ENCODE data around the gene PTRHD1.

Gene PTRHD1

DNA sequence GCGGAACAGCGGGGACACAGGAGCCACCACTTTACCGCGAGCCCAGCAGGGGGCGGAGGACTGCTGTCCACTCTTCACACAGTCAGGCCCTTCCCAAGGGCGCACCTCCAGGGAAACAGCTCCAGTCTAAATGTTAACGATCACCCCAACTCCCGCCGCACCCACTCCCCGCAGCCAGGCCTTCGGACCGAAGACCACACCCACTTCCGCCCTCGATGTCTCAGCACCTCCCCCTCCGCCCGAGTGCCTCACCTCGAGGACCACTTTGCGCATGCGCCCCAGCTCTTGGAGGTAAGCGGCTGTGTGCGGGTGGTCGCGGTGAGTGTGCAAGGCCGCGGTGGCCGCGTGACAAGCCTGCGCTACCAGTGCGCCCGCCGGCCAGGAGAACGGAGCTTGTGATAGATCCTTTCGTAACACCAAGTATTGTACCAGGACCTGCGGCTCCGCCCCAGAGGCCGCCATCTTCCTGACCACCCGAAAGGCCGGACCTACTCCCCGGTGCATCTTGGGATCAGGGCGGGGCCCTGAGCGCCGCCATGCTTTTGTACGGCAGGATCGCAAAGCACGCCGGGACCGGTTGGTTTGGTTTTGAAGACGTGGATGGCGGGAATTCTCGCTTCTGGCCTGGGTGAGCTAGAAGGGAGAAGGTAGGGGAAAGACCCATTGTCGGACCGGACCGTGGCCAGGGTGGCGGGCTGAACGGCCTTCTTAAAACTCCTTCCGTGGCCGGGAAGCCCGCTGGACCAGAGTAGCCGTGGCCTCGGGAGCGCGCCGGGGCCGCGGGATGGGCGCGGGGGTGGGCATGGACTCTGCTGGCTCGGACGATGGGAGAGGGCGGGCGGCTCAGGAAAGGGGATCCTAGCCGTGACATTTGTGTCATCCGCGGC, at the start of gene PTRHD1, which contains the start of gene CENPO:
Gene PTRHD1, minus strand, starts transcription at position 518 of the 887 bp plus-strand sequence. Its CDS starts 14 bp downstream, at position 504.
Gene CENPO, plus strand, starts transcription at position 552 of the 887 bp plus-strand sequence. CDS start 495 bp downstream, outside the sequence.
- peak; percentile 97 for DNase-seq (ENCODE audit: low read depth)

- no peak for DNase-seq (ENCODE audit: low read depth)
Measured at GRCh38 chr2:24842081-24843050, 49.2 kb upstream of the PTRHD1 start.

GRCh38 chr2:24840962-24841945, 48.1 kb upstream of the PTRHD1 start:
- DNase-seq (ENCODE audit: low read depth), result no peak

DNA sequence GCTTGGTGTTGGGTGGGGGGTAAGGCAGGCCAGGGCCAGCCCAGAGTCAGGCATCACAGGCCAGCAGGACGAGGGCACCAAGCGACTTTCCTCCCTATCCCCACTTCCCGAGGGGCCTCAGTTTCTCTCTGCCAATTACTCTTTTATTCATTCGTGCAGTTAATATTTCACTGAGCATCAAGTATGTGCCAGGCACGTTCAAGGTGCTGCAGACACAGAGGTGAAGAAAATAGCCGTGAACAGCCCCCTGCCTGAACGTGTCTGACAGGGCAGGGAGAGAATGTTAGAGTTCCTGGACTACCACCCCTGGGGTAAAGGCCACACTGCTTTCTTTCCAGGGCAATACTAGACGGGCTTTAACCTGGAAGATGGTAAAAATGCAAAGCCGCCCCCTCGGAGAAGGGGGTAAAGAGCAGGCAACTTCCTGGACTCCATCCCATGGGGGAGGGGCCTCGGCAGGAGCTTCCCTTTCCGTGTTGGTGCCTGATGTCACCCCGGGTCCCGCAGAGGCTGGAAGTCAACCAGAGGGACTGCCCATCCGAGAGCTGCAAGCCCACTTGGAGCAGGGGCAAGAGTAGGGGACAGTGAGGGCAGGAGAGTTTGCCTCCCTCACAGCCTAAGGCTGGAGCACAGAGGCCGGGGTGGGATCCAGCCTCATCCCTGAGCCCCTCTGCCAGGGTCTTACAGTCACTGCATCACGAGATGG, 47.1 kb upstream of the PTRHD1 start:
- DNase-seq (ENCODE audit: low read depth), result no peak

GRCh38 chr2:24839729-24840128, 46.5 kb upstream of the PTRHD1 start:
- no peak for DNase-seq (ENCODE audit: low read depth)

- DNase-seq (ENCODE audit: low read depth), result no peak
Measured at GRCh38 chr2:24838541-24838940, 45.4 kb upstream of the PTRHD1 start.

- no peak for DNase-seq (ENCODE audit: low read depth)
Measured at GRCh38 chr2:24837996-24838513, 44.9 kb upstream of the PTRHD1 start.

DNA sequence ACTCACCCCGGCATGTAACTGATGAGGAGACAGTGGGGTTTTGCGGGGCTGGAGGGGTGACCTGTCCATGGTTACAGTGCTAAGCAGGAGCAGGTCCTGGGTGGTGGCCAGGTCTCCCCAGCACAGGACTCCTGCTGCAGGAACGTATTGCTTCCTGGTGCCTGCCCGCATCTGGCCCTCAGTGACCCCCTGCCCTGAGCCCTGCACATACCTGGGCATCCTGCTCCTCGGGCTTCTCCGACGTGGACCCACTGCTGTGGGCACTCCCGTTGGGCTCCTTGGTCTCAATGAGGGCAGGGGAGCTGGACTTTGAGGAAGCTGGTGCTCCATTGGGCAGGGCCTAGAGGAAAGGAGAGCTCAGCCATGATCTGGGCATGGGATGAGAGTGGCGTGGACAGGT, 43.5 kb upstream of the PTRHD1 start:
- no peak for DNase-seq (ENCODE audit: low read depth)

GRCh38 chr2:24836206-24836605, 43.0 kb upstream of the PTRHD1 start:
- no peak for DNase-seq (ENCODE audit: low read depth)

DNA sequence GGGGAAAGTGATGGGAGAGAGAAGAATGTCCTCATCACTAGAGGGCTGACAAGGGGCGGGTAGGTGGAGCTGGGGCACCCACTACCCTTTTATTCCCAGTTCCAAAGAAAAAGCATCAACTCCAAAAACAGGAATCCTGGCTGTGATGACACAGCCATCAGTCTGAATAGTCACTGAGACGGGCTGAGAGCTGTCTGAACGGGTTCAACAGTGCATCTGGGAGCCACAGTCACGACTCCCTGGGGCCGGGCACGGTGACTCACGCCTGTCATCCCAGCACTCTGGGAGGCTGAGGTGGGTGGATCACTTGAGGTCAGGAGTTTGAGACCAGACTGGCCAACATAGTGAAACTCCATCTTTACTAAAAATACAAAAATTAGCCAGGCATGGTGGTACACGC, 42.2 kb upstream of the PTRHD1 start:
- peak; percentile 78 for DNase-seq (ENCODE audit: low read depth)

DNA sequence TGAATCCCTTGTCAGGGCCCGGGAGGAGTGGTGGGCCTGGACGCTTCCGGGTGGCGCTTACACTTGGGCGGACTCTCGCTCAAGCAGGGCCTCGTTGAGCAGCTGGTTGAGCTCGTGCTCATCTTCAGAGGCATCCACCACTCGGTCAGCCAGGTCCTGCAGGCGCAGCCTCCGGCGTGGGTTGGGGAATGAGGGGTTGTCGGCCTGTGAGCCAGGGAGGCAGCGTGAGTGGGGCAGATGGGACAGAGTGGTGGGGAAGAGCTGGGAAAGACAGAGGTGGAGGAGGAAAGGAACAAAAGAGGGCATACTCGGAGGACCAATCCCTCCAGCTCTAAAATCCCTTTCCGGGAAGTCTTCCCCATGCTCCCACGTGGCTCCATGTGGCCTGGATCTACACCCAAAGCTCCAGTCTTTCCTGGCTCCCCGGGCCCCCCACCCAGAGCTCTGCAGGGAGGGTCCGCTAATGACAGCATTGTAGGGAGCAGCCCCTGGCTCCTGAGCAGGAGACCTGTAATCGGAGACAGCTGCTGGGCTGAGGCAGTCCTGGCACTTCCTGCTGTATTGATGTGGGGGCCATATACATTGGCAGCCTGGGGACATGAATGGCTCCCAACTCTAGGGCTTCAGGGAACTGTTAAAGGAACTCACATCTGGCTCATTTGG, 41.7 kb upstream of the PTRHD1 start:
- no peak for DNase-seq (ENCODE audit: low read depth)

DNA sequence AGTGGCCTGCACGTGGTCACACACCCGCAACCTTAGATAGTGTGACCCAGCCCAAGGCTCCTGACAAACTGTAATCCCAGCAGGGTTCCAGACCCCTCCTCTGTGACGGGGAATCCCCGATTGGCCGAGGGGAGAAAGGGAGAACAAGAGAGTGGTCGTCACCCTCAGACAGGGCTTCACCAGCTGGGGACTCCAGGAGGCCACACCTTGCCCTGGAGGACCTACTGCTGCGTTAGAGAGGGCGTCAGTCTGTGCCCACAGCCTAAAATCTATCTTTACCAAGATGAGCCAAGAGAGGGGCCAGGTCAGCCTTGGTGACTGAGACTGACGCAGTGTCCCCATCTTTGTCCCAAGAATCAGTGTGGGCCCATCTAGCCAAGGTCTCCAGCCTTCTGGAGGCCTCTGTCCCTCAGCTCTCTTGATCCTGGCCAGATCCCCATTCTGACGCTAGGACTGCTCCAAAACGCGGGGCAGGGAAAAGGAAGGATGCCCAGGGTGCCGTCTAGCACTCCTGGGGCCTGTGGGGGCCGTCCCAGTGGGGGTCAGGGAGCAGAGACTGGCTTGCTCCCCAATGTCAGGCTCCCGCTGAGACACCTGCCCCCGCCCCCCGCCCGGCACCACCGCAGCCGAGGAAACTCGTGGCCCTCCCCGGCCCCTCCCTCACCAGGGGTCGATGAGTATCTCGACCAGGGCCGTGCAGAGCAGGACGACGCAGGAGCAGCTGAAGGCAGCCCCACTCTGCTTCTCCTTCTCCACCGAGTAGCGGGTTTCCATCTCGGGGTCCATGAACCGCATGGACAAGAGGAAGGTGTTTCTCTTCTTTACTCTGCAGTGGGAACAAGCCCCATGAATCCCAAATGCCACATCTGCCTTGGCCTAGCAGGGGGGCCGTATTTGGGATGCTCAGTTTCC, 40.9 kb upstream of the PTRHD1 start:
- DNase-seq (ENCODE audit: low read depth), result no peak

- no peak for DNase-seq (ENCODE audit: low read depth)
Measured at GRCh38 chr2:24832931-24833701, 39.9 kb upstream of the PTRHD1 start.

- DNase-seq (ENCODE audit: low read depth), result no peak
Measured at GRCh38 chr2:24832521-24832920, 39.3 kb upstream of the PTRHD1 start.

GRCh38 chr2:24832073-24832461, 38.9 kb upstream of the PTRHD1 start:
- DNase-seq (ENCODE audit: low read depth), result no peak

GRCh38 chr2:24831221-24832072, 38.3 kb upstream of the PTRHD1 start:
- no peak for DNase-seq (ENCODE audit: low read depth)

DNA sequence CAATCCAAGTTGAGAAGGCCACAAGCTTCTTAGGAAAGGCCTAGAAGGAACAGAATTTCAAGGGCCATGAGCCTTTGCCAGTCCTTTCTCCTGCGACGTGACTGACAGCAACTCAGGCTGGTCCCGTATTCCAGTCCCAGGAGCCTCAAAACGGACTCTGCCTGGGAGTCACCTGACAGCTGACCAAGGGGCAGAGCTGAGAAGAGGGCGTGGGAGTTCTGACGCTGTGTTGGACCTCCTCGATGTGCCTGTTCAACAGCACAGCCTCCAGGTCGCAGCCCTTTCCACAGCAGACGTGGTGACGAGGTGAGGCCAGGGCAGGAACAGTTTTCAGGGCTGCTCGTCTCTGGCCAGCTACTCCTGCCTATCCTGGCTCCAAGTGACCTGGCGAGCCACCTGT, 37.6 kb upstream of the PTRHD1 start:
- DNase-seq (ENCODE audit: low read depth), result no peak
